HEK293T (cell line): ENCODE results near the gene CTNNA2.

Experiments
- CTCF ChIA-PET: fragments of 350-600 bp; formaldehyde crosslinking; extraction: SDS; loops from one replicate; lab custom pipeline; 2021; ENCODE audit warnings: antibody characterized with exemption, inconsistent platforms; lab: Yijun Ruan, JAX
- POLR2A ChIA-PET: fragments of 350-600 bp; formaldehyde crosslinking; extraction: SDS; loops from one replicate; lab custom pipeline; 2020; ENCODE audit warnings: antibody characterized with exemption, inconsistent platforms; lab: Yijun Ruan, JAX
- DNase-seq: peaks from one replicate; pipeline ENCODE4 v3.0.0; 2012; ENCODE audit warnings: mixed read lengths; ENCODE audit errors: extremely low spot score
- ARNT ChIP-seq: fragments of 450-650 bp; IDR thresholded peaks from 2 replicates; pipeline ENCODE4 v1.6.1; 2017; ENCODE audit warnings: mild to moderate bottlenecking
- BHLHE40 ChIP-seq: fragments of 450-650 bp; IDR thresholded peaks from 2 replicates; pipeline ENCODE4 v1.6.1; 2016; ENCODE audit warnings: mild to moderate bottlenecking, moderate library complexity, borderline replicate concordance
- CTBP1 ChIP-seq: fragments of 450-650 bp; IDR thresholded peaks from 2 replicates; pipeline ENCODE4 v1.6.1; 2016; ENCODE audit warnings: borderline replicate concordance
- ELF4 ChIP-seq: fragments of 450-650 bp; IDR thresholded peaks from 2 replicates; pipeline ENCODE4 v1.6.1; 2017; ENCODE audit warnings: antibody characterized with exemption
- FOXA1 ChIP-seq: fragments of 450-650 bp; IDR thresholded peaks from 2 replicates; pipeline ENCODE4 v1.6.1; 2016; ENCODE audit warnings: mild to moderate bottlenecking
- FOXK2 ChIP-seq: fragments of 450-650 bp; IDR thresholded peaks from 2 replicates; pipeline ENCODE4 v1.6.1; 2016; ENCODE audit warnings: mild to moderate bottlenecking
- FOXM1 ChIP-seq: fragments of 450-650 bp; IDR thresholded peaks from 2 replicates; pipeline ENCODE4 v1.6.1; 2017; ENCODE audit warnings: mild to moderate bottlenecking, borderline replicate concordance
- HDGF ChIP-seq: fragments of 450-650 bp; IDR thresholded peaks from 2 replicates; pipeline ENCODE4 v1.6.1; 2017; ENCODE audit warnings: antibody characterized with exemption, borderline replicate concordance
- L3MBTL2 ChIP-seq: fragments of 450-650 bp; conservative IDR thresholded peaks from 2 replicates; pipeline ENCODE4 v1.6.1; 2016; ENCODE audit warnings: mild to moderate bottlenecking
- LEF1 ChIP-seq: fragments of 450-650 bp; IDR thresholded peaks from 2 replicates; pipeline ENCODE4 v1.6.1; 2017; ENCODE audit warnings: mild to moderate bottlenecking, borderline replicate concordance
- NFRKB ChIP-seq: fragments of 450-650 bp; IDR thresholded peaks from 2 replicates; pipeline ENCODE4 v1.6.1; 2016; ENCODE audit warnings: mild to moderate bottlenecking, moderate library complexity
- PKNOX1 ChIP-seq: fragments of 450-650 bp; IDR thresholded peaks from 2 replicates; pipeline ENCODE4 v1.6.1; 2016
- SP1 ChIP-seq: fragments of 450-650 bp; IDR thresholded peaks from 2 replicates; pipeline ENCODE4 v1.6.1; 2017
- SUZ12 ChIP-seq: fragments of 450-650 bp; IDR thresholded peaks from 2 replicates; pipeline ENCODE4 v1.6.1; 2016; ENCODE audit warnings: mild to moderate bottlenecking
- TARDBP ChIP-seq: fragments of 450-650 bp; IDR thresholded peaks from 2 replicates; pipeline ENCODE4 v1.6.1; 2016
- ZNF384 ChIP-seq: fragments of 450-650 bp; IDR thresholded peaks from 2 replicates; pipeline ENCODE4 v1.6.1; 2016

CTNNA2 gene

GRCh38 chr2:80354858-80355257 lies 842.0 kb downstream of the CTNNA2 start:
- no peak for DNase-seq
- no peak for TF ChIP-seq L3MBTL2
- TF ChIP-seq HDGF = no peak
- TF ChIP-seq ARNT = no peak
- TF ChIP-seq SUZ12 = no peak
- TF ChIP-seq PKNOX1 = no peak
- ChIA-PET POLR2A (no interaction called here), CTCF (no interaction called here)

GRCh38 chr2:80361904-80362303 lies 849.1 kb downstream of the CTNNA2 start:
- ChIA-PET CTCF (no interaction called here), POLR2A (no interaction called here)
- TF ChIP-seq ARNT (no peak), NFRKB (no peak), FOXK2 (no peak), ELF4 (no peak), FOXA1 (no peak), PKNOX1 (no peak), SP1 (no peak), BHLHE40 (no peak), HDGF (no peak), LEF1 (no peak), L3MBTL2 (no peak), ZNF384 (no peak), TARDBP (no peak), FOXM1 (no peak), CTBP1 (no peak), SUZ12 (no peak)
- DNase-seq = no peak

GRCh38 chr2:80363330-80363729 lies 850.5 kb downstream of the CTNNA2 start:
- DNase-seq = no peak
- ChIA-PET POLR2A (no interaction called here), CTCF (no interaction called here)
- TF ChIP-seq ZNF384 (no peak), L3MBTL2 (no peak), HDGF (no peak), ELF4 (no peak), FOXM1 (no peak), NFRKB (no peak), LEF1 (no peak)

- ChIA-PET CTCF (no interaction called here), POLR2A (no interaction called here)
- no peak for TF ChIP-seq TARDBP
- no peak for DNase-seq
Measured at GRCh38 chr2:80363791-80364349, 851.0 kb downstream of the CTNNA2 start.

- TF ChIP-seq CTBP1 (no peak), ELF4 (no peak), ZNF384 (no peak), TARDBP (no peak), LEF1 (no peak), L3MBTL2 (no peak), PKNOX1 (no peak), FOXA1 (no peak), HDGF (no peak)
- ChIA-PET POLR2A (no interaction called here), CTCF (no interaction called here)
- no peak for DNase-seq
Measured at GRCh38 chr2:80364524-80365212, 851.8 kb downstream of the CTNNA2 start.

- TF ChIP-seq NFRKB = no peak
- TF ChIP-seq SP1 = no peak
- TF ChIP-seq CTBP1 = no peak
- no peak for TF ChIP-seq SUZ12
- DNase-seq = no peak
- CTCF ChIA-PET = no interaction called here
- POLR2A ChIA-PET = no interaction called here
Measured at GRCh38 chr2:80365762-80366161, 852.9 kb downstream of the CTNNA2 start.

- no peak for DNase-seq
- TF ChIP-seq CTBP1 (no peak), ELF4 (no peak), SP1 (no peak), SUZ12 (no peak), FOXM1 (no peak), NFRKB (no peak), L3MBTL2 (no peak), PKNOX1 (no peak), ZNF384 (no peak), HDGF (no peak)
- POLR2A ChIA-PET = no interaction called here
- CTCF ChIA-PET = no interaction called here
Measured at GRCh38 chr2:80370375-80371009, 857.6 kb downstream of the CTNNA2 start.
